A549 (cell line): ENCODE data around the gene HOXB8.

Experiments
- CTCF ChIP-seq: fragments of >200 bp; sonication (Bioruptor Twin); formaldehyde crosslinking; IDR thresholded peaks from 3 replicates; pipeline ENCODE4 v1.5.1; 2016
- HMGXB4 ChIP-seq: fragments of 250-450 bp; sonication (Bioruptor Pico); IDR thresholded peaks from 2 replicates; pipeline ENCODE4 v1.5.0; 2021; ENCODE audit warnings: mild to moderate bottlenecking, moderate library complexity, borderline replicate concordance
- PBX3 ChIP-seq: IDR thresholded peaks from 2 replicates; pipeline ENCODE4 v1.6.1; 2012
- POLR2A ChIP-seq: IDR thresholded peaks from 2 replicates; pipeline ENCODE4 v1.6.1; 2012; ENCODE audit warnings: mild to moderate bottlenecking, low read length
- RNF2 ChIP-seq: fragments of 200-600 bp; sonication (generic); IDR thresholded peaks from 2 replicates; pipeline ENCODE4 v1.6.1; 2016; ENCODE audit warnings: low read depth, mild to moderate bottlenecking, antibody characterized with exemption, moderate library complexity, borderline replicate concordance

- TF ChIP-seq RNF2 (no peak), PBX3 (no peak), HMGXB4 (CRISPR knock-in tag) (no peak), CTCF (no peak), POLR2A (no peak)
Measured at GRCh38 chr17:48639982-48640857, 25.1 kb upstream of the HOXB8 start.
